OCI-LY1 (cell line): Measurements from ENCODE around the gene FAU.

Experiments
- H2AFZ ChIP-seq: fragments of 200-600 bp; sonication (generic), shearing (Covaris generic); 2 replicates; pipeline ENCODE4 v1.6.0; 2014; ENCODE audit warnings: antibody characterized with exemption, mild to moderate bottlenecking, low read length
- H3F3A ChIP-seq: fragments of 200-600 bp; sonication (generic), shearing (Covaris generic); 2 replicates; pipeline ENCODE4 v1.6.0; 2014; ENCODE audit warnings: mild to moderate bottlenecking, antibody characterized with exemption, low read length, moderate library complexity; ENCODE audit not compliant: insufficient read depth
- H3K27ac ChIP-seq: fragments of 200-600 bp; sonication (generic); 2 replicates; pipeline ENCODE4 v1.5.1; 2014; ENCODE audit warnings: low read length, mixed run types, mild to moderate bottlenecking, low read depth; ENCODE audit not compliant: poor library complexity, severe bottlenecking
- H3K27me3 ChIP-seq: fragments of 200-600 bp; sonication (generic); 2 replicates; pipeline ENCODE4 v1.6.0; 2014; ENCODE audit warnings: antibody characterized with exemption, mild to moderate bottlenecking, low read length, moderate library complexity; ENCODE audit not compliant: insufficient read depth
- H3K36me3 ChIP-seq: fragments of 200-600 bp; sonication (generic); 2 replicates; pipeline ENCODE4 v1.6.1; 2014; ENCODE audit warnings: mild to moderate bottlenecking, antibody characterized with exemption, low read length, moderate library complexity, mixed read lengths; ENCODE audit not compliant: insufficient read depth
- H3K4me1 ChIP-seq: fragments of 200-600 bp; sonication (generic); 2 replicates; pipeline ENCODE4 v1.5.1; 2014; ENCODE audit warnings: mild to moderate bottlenecking, low read length, moderate library complexity; ENCODE audit not compliant: insufficient read depth, severe bottlenecking
- H3K4me2 ChIP-seq: fragments of 200-600 bp; sonication (generic), shearing (Covaris generic); 2 replicates; pipeline ENCODE4 v1.6.1; 2014; ENCODE audit warnings: low read length
- H3K4me3 ChIP-seq: fragments of 200-600 bp; sonication (generic); 2 replicates; pipeline ENCODE4 v1.5.1; 2014; ENCODE audit warnings: low read length, low read depth, mild to moderate bottlenecking, mixed read lengths; ENCODE audit not compliant: poor library complexity, severe bottlenecking
- H3K79me2 ChIP-seq: fragments of 200-600 bp; shearing (Covaris generic); 2 replicates; pipeline ENCODE4 v1.6.1; 2016; ENCODE audit warnings: mixed run types, low read length, mixed read lengths; ENCODE audit not compliant: insufficient read depth
- H3K9ac ChIP-seq: fragments of 200-600 bp; sonication (generic), shearing (Covaris generic); 2 replicates; pipeline ENCODE4 v1.6.1; 2014; ENCODE audit warnings: mild to moderate bottlenecking, low read length, mixed read lengths
- H3K9me2 ChIP-seq: fragments of 200-600 bp; sonication (generic), shearing (Covaris generic); 2 replicates; pipeline ENCODE4 v1.6.1; 2014; ENCODE audit warnings: low read depth, mild to moderate bottlenecking, low read length, mixed read lengths
- H3K9me3 ChIP-seq: fragments of 200-600 bp; shearing (Covaris generic); 2 replicates; pipeline ENCODE4 v1.6.1; 2014; ENCODE audit warnings: low read length, mixed read lengths
- H4K20me1 ChIP-seq: fragments of 200-600 bp; sonication (generic), shearing (Covaris generic); 2 replicates; pipeline ENCODE4 v1.6.0; 2016; ENCODE audit warnings: mild to moderate bottlenecking, low read length; ENCODE audit not compliant: insufficient read depth
- EZH2 ChIP-seq: fragments of 200-600 bp; sonication (generic), shearing (Covaris generic); IDR thresholded peaks from 2 replicates; pipeline ENCODE4 v1.8.0; 2017; ENCODE audit warnings: borderline replicate concordance, mixed run types, mild to moderate bottlenecking, antibody characterized with exemption, low read length, moderate library complexity, mixed read lengths
- TF ChIP-seq, protein P1 (sequence below): fragments of 200-600 bp; sonication (generic), shearing (Covaris generic); IDR thresholded peaks from 2 replicates; pipeline ENCODE4 v1.5.1; 2017; ENCODE audit warnings: mild to moderate bottlenecking, antibody characterized with exemption, low read length, moderate library complexity, mixed read lengths

FAU gene

DNA sequence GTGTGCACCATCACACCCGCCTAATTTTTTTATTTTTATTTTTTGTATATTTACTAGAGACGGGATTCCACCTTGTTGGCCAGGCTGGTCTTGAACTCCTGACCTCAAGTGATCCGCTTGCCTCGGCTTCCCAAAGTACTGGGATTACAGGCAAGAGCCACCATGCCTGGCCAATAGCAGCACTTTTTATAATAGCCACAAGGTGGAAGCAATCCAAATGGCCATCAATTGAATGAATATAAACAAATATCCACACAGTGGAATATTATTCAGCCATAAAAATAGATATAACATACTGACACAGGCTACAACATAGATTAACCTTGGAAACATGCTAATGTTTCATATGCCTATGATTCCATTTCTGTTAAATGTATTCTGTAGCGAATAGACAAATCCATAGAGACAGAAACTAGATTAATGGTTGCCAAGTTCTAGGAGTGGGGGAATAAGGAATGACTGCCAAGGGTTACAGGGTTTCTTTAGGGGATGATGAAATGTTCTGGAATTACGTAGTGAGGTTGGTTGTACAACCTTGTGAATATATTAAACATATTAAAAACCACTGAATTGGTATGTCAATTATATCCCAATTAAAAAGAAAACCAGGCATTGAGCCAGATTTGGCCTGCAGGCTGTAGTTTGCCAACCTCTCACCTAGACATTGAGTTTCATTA, 21.1 kb downstream of the FAU start:
- no peaks in the 10 kb centered on the region for H3K9me2 ChIP-seq
- no peak overlapping the region for H3K9ac ChIP-seq
- H3K79me2 ChIP-seq = peaks cover 5% of the 10 kb centered on the region; the same call in 1 of the 2 replicates
- H3K36me3 ChIP-seq = peaks cover 18% of the 10 kb centered on the region; the same call in 1 of the 2 replicates
- no peaks in the 10 kb centered on the region for H3F3A ChIP-seq
- no peak overlapping the region for H3K27ac ChIP-seq
- H4K20me1 ChIP-seq = no peaks in the 10 kb centered on the region
- H3K4me1 ChIP-seq = peaks cover 9% of the 10 kb centered on the region
- H3K27me3 ChIP-seq = no peaks in the 10 kb centered on the region
- H3K4me3 ChIP-seq = no peak overlapping the region
- TF ChIP-seq, protein P1, sequence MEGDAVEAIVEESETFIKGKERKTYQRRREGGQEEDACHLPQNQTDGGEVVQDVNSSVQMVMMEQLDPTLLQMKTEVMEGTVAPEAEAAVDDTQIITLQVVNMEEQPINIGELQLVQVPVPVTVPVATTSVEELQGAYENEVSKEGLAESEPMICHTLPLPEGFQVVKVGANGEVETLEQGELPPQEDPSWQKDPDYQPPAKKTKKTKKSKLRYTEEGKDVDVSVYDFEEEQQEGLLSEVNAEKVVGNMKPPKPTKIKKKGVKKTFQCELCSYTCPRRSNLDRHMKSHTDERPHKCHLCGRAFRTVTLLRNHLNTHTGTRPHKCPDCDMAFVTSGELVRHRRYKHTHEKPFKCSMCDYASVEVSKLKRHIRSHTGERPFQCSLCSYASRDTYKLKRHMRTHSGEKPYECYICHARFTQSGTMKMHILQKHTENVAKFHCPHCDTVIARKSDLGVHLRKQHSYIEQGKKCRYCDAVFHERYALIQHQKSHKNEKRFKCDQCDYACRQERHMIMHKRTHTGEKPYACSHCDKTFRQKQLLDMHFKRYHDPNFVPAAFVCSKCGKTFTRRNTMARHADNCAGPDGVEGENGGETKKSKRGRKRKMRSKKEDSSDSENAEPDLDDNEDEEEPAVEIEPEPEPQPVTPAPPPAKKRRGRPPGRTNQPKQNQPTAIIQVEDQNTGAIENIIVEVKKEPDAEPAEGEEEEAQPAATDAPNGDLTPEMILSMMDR = 0 out of 2 replicates have a peak, but pooled peaks have one; percentile 11
- no peak for TF ChIP-seq EZH2
- H3K9me3 ChIP-seq = no peaks in the 10 kb centered on the region
- no peak overlapping the region for H2AFZ ChIP-seq
- H3K4me2 ChIP-seq = no peak overlapping the region

DNA sequence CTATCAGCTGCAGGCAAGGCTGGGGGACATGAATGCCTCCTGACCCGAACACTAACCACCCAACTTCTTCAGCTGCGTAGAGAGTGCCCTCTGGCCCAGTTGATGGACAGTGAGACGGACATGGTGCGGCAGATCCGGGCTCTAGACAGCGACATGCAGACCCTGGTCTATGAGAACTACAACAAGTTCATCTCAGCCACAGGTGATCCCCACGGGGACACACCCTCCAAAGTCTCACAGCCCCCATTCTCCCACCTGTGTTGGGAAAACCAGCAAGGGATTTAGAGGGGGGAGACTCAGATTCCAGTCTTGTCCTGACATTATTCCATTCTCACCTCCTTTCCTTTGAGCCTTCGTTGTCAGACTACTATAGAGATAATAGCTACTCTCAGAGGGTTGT, 25.0 kb downstream of the FAU start:
- Histone ChIP-seq H2AFZ (no peak overlapping the region), H3F3A (no peaks in the 10 kb centered on the region), H3K27me3 (no peaks in the 10 kb centered on the region), H3K27ac (peak overlapping the region; percentile 12), H3K4me2 (peak overlapping the region; percentile 78), H3K9me3 (no peaks in the 10 kb centered on the region), H3K79me2 (peaks cover 5% of the 10 kb centered on the region; the same call in 1 of the 2 replicates), H3K4me3 (peak overlapping the region; percentile 74), H3K9me2 (no peaks in the 10 kb centered on the region), H4K20me1 (no peaks in the 10 kb centered on the region), H3K36me3 (peaks cover 5% of the 10 kb centered on the region; the same call in 1 of the 2 replicates), H3K9ac (peak overlapping the region; percentile 76), H3K4me1 (peaks cover 23% of the 10 kb centered on the region)
- no peak for TF ChIP-seq EZH2
- TF ChIP-seq, protein P1 = no peak

DNA sequence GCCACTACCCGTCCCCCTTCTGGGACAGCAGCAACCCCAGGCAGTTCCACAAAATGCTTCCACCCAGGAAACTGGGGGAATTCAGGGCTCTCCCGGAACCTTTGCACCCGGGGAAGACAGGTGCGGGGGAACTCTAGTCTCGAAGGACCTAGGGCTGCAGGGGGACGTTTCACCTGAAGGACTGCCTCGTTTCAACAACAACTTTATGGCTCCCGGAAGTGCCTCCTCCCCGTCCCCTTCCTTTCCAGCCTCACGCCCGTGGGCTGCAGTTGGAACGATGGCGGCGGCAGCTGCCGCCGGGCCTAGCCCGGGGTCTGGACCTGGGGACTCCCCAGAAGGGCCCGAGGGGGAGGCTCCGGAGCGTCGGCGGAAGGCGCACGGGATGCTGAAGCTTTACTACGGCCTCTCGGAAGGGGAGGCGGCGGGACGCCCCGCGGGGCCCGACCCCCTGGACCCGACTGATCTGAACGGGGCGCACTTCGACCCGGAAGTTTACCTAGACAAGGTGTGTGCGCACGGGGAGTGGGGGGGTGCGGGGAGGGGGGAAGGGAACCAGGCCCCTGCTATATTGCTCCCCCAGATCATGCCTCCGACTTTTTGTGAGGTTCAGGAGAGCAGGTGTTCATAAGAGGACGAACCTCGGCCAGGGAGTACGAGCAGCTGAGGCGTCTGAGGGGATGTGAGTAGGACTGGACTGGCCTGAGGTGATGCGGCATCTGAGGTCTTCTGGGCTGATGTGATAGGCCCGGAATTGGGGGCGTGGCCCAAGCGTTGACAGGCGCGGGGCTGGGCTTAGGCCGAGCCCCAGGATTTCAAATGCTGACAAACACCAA, 25.7 kb downstream of the FAU start, which contains the start of gene VPS51:
Gene VPS51 (plus strand): TSS at position 241 of the 833 bp plus-strand sequence. CDS start 37 bp downstream, at position 278.
- no peaks in the 10 kb centered on the region for H3K9me3 ChIP-seq
- H3K4me1 ChIP-seq = peaks cover 25% of the 10 kb centered on the region
- H4K20me1 ChIP-seq = no peaks in the 10 kb centered on the region
- H3K36me3 ChIP-seq = peaks cover 5% of the 10 kb centered on the region; the same call in 1 of the 2 replicates
- TF ChIP-seq, protein P1 = no peak
- no peak for TF ChIP-seq EZH2
- peak within 1 kb of the TSS; percentile 78 for H3K4me2 ChIP-seq
- H3F3A ChIP-seq = no peaks in the 10 kb centered on the region
- H3K9ac ChIP-seq = peak within 1 kb of the TSS; percentile 76
- H3K9me2 ChIP-seq = no peaks in the 10 kb centered on the region
- H2AFZ ChIP-seq = peak within 1 kb of the TSS; percentile 26; the same call in 1 of the 2 replicates
- H3K27me3 ChIP-seq = no peaks in the 10 kb centered on the region
- H3K79me2 ChIP-seq = peaks cover 5% of the 10 kb centered on the region; the same call in 1 of the 2 replicates
- H3K27ac ChIP-seq = peak within 1 kb of the TSS; percentile 53
- H3K4me3 ChIP-seq = peak within 1 kb of the TSS; percentile 74
